Stimulated activated CD8-positive, alpha-beta memory T cell treated with anti-CD3 and anti-CD28 coated beads, Interleukin-4, amount 100 ng/mL, for 48 hours (primary cell): ENCODE results near the gene ANKRD6.

ENCODE experiments used
- DNase-seq: peaks from one replicate; pipeline ENCODE4 v3.0.0-alpha.2; 2020

ANKRD6 gene

GRCh38 chr6:89667872-89668556, 235.1 kb downstream of the ANKRD6 start:
- DNase-seq: no peak

- DNase-seq: no peak
These were observed 236.1 kb downstream of the ANKRD6 start for GRCh38 chr6:89669002-89669401.

GRCh38 chr6:89670935-89671565, 238.1 kb downstream of the ANKRD6 start:
- no peak for DNase-seq

- DNase-seq: no peak
These were observed 243.2 kb downstream of the ANKRD6 start for GRCh38 chr6:89675949-89676748.

GRCh38 chr6:89678531-89678930, 245.6 kb downstream of the ANKRD6 start:
- DNase-seq: no peak

GRCh38 chr6:89679215-89680120, 246.5 kb downstream of the ANKRD6 start:
- DNase-seq: no peak

GRCh38 chr6:89680150-89680549, 247.2 kb downstream of the ANKRD6 start:
- DNase-seq: no peak

- no peak for DNase-seq
These were observed 247.6 kb downstream of the ANKRD6 start for GRCh38 chr6:89680551-89680950.

GRCh38 chr6:89681983-89682564, 249.1 kb downstream of the ANKRD6 start:
- DNase-seq: no peak

- DNase-seq: no peak
These were observed 250.0 kb downstream of the ANKRD6 start for GRCh38 chr6:89682991-89683390.
